HepG2 (cell line): Measurements from ENCODE around the gene MALRD1. TPM values are rescaled to one million over a fixed set of nuclear protein-coding genes. Genes with fewer than 3 reads are reported as not detected.

Source experiments
- ATAC-seq: fragments of 200-7000 bp; cut with Tn5 transposase; 3 replicates; pipeline ENCODE4 v1.9.1; 2020; ENCODE audit warnings: mild to moderate bottlenecking, moderate library complexity
- BruUV-seq: library from RNA; stranded (reverse); fragments of 400-500 nt; replicated peaks from 2 replicates; lab custom pipeline; 2021; lab: Mats Ljungman, UMichigan
- CTCF ChIA-PET: fragments of 300-600 bp; formaldehyde crosslinking; extraction: SDS; loops from one replicate; lab custom pipeline; 2021; ENCODE audit warnings: low total read pairs, inconsistent platforms, low intra/inter-chr PET ratio; lab: Yijun Ruan, JAX
- POLR2A ChIA-PET: fragments of 350-600 bp; sonication (Branson Sonifier 250); formaldehyde crosslinking; loops from one replicate; lab custom pipeline; 2020; ENCODE audit warnings: antibody characterized with exemption, inconsistent platforms; lab: Yijun Ruan, JAX
- DNase-seq: peaks from one replicate; pipeline ENCODE4 v3.0.0-alpha.2; 2015; ENCODE audit warnings: low spot score
- FAIRE-seq: peaks from 3 replicates; lab custom pipeline; 2011; peaks lifted over from hg19 to GRCh38; lab: Jason Lieb, UNC
- H2AFZ ChIP-seq: one replicate; pipeline ENCODE4 v1.6.1; 2011; ENCODE audit warnings: low read length, inconsistent platforms
- H3K27ac ChIP-seq: fragments of 300-600 bp; 3 replicates; pipeline ENCODE4 v1.8.0; 2011; ENCODE audit warnings: mixed run types, mild to moderate bottlenecking, mixed read lengths, low read length, inconsistent platforms; ENCODE audit not compliant: insufficient read depth; ENCODE audit errors: extremely low read length
- H3K27me3 ChIP-seq, 2 experiments: fragments of 200-600 bp in 1 of 2; 2 replicates in 1 of 2; 3 replicates in 1 of 2; pipeline versions ENCODE4 v1.6.0 to v1.8.0; 2011; ENCODE audit warnings: low read length in 2 of 2, mild to moderate bottlenecking in 2 of 2, moderate library complexity in 2 of 2, inconsistent platforms in 1 of 2; ENCODE audit not compliant: insufficient read depth in 2 of 2, control insufficient read depth in 1 of 2
- H3K36me3 ChIP-seq, 2 experiments: fragments of 200-600 bp in 1 of 2; replicated peaks in 1 of 2; 2 replicates in 1 of 2; 3 replicates in 1 of 2; pipeline versions ENCODE4 v1.5.1 to v1.8.0; 2011; ENCODE audit warnings: low read length in 2 of 2, inconsistent platforms in 1 of 2; ENCODE audit not compliant: insufficient read depth in 2 of 2, control insufficient read depth in 1 of 2
- H3K4me1 ChIP-seq: 2 replicates; pipeline ENCODE4 v1.5.1; 2012; ENCODE audit warnings: low read length, inconsistent platforms; ENCODE audit not compliant: insufficient read depth
- H3K4me2 ChIP-seq: 2 replicates; pipeline ENCODE4 v1.6.0; 2011; ENCODE audit warnings: low read depth, low read length, inconsistent platforms
- H3K4me3 ChIP-seq, 3 experiments: fragments of 200-600 bp in 1 of 3; sonication (generic), shearing (Covaris generic) in 1 of 3; replicated peaks in 1 of 3; 2 replicates each; pipeline ENCODE4 v1.5.1; 2011 to 2016; ENCODE audit warnings: low read length in 3 of 3, inconsistent platforms in 2 of 3, low read depth in 2 of 3, mild to moderate bottlenecking in 2 of 3, control low read depth in 1 of 3, mixed read lengths in 1 of 3; ENCODE audit not compliant: insufficient read depth in 1 of 3
- H3K79me2 ChIP-seq: one replicate; pipeline ENCODE4 v1.6.1; 2011; ENCODE audit warnings: low read length, inconsistent platforms; ENCODE audit not compliant: insufficient read depth
- H3K9ac ChIP-seq: 2 replicates; pipeline ENCODE4 v1.6.0; 2011; ENCODE audit warnings: mild to moderate bottlenecking, low read depth, low read length, inconsistent platforms; ENCODE audit not compliant: insufficient read depth
- H3K9me3 ChIP-seq: 2 replicates; pipeline ENCODE4 v1.5.1; 2012; ENCODE audit warnings: mild to moderate bottlenecking, low read length
- H4K20me1 ChIP-seq: 2 replicates; pipeline ENCODE4 v1.6.0; 2011; ENCODE audit warnings: inconsistent platforms, mild to moderate bottlenecking, low read length, moderate library complexity; ENCODE audit not compliant: insufficient read depth
- LCORL ChIP-seq, 2 experiments: fragments of 450-650 bp in 1 of 2; sonication (generic) in 1 of 2; formaldehyde crosslinking in 1 of 2; IDR thresholded peaks; 2 replicates each; pipeline versions ENCODE4 v1.5.0 to v1.6.1; 2017 to 2020; ENCODE audit warnings: antibody characterized with exemption in 1 of 2, missing genetic modification reagents in 1 of 2
- MAFF ChIP-seq: IDR thresholded peaks from 2 replicates; pipeline ENCODE4 v1.6.1; 2011; ENCODE audit warnings: low read depth, low read length, improper control_type of control experiment
- MAFK ChIP-seq, 2 experiments: IDR thresholded peaks in 1 of 2; conservative IDR thresholded peaks in 1 of 2; 2 replicates each; pipeline ENCODE4 v1.6.1; 2011; ENCODE audit warnings: improper control_type of control experiment in 2 of 2, low read length in 2 of 2
- NFAT5 ChIP-seq: sonication (generic); formaldehyde crosslinking; IDR thresholded peaks from 2 replicates; pipeline ENCODE4 v1.4.0; 2020; ENCODE audit warnings: missing genetic modification reagents
- PLSCR1 ChIP-seq: sonication (generic); formaldehyde crosslinking; IDR thresholded peaks from 2 replicates; pipeline ENCODE4 v1.5.0; 2020; ENCODE audit warnings: missing genetic modification reagents, mild to moderate bottlenecking, borderline replicate concordance
- SNRNP70 ChIP-seq: fragments of 200-400 bp; formaldehyde crosslinking; IDR thresholded peaks from 2 replicates; pipeline ENCODE4 v1.6.1; 2017; ENCODE audit warnings: mild to moderate bottlenecking, low read depth, low read length, moderate library complexity
- ZHX2 ChIP-seq, 2 experiments: sonication (generic) in 1 of 2; formaldehyde crosslinking in 1 of 2; IDR thresholded peaks; 2 replicates each; pipeline versions ENCODE4 v1.6.1 to v1.9.0; 2014 to 2022; ENCODE audit warnings: antibody characterized with exemption in 1 of 2, borderline replicate concordance in 1 of 2, inconsistent platforms in 1 of 2, low read depth in 1 of 2, missing genetic modification reagents in 1 of 2
- ZNF354B ChIP-seq: sonication (generic); formaldehyde crosslinking; IDR thresholded peaks from 2 replicates; pipeline ENCODE4 v1.8.0; 2022; ENCODE audit warnings: mild to moderate bottlenecking, missing genetic modification reagents
- ZNF703 ChIP-seq: sonication (generic); formaldehyde crosslinking; IDR thresholded peaks from 2 replicates; pipeline ENCODE4 v1.5.1; 2020; ENCODE audit warnings: missing genetic modification reagents, mild to moderate bottlenecking, moderate library complexity, borderline replicate concordance
- WGBS: methylation state at CpG from one replicate; pipeline ENCODE4 v1.1.6; 2017; ENCODE audit warnings: low lambda C conversion rate; 5-methylcytosine and 5-hydroxymethylcytosine counted together
- in situ Hi-C: cut with HindIII; loops from 2 replicates; pipeline ENCODE4 v1.10.0; 2017; ENCODE audit warnings: low pct_unique_long_range_greater_than_20kb; ENCODE audit not compliant: extremely low pct_ligation_motif_present
- intact Hi-C: fragments of 100-400 bp; cut with micrococcal nuclease; formaldehyde crosslinking; loops from one replicate; pipeline ENCODE4 v1.10.0; 2022; ENCODE audit not compliant: unreplicated experiment
- polyA plus RNA-seq, 8 experiments: library from polyadenylated mRNA; depleted of rRNA in 3 of 8; stranded (reverse) in 7 of 8; unstranded in 1 of 8; fragments of >200 nt; fragmentation: Illumina TruSeq in 4 of 8; extraction: Trizol in 4 of 8; gene quantifications; 2 replicates each; pipeline versions ENCODE4 v1.2.1 to v1.2.3, GENCODE V29; 2011 to 2016; ENCODE audit warnings: low read depth in 4 of 8, missing spikeins in 1 of 8, mixed read lengths in 1 of 8; ENCODE audit not compliant: insufficient read depth in 1 of 8
- total RNA-seq, 5 experiments: library from RNA; depleted of rRNA; stranded (reverse); fragments of >200 nt; fragmentation: Illumina TruSeq; extraction: Trizol; gene quantifications; 2 replicates each; pipeline ENCODE4 v1.2.3, GENCODE V29; 2016; ENCODE audit warnings: low read depth in 1 of 5

The MALRD1 gene
- total and polyA plus RNA-seq, 2 of the 13 experiments (the other 11 are each of a cell fraction or from before 2014, with no cell fraction given), result 5.7 to 15.4 TPM

GRCh38 chr10:19605806-19606205 lies 557.2 kb downstream of the MALRD1 start (continued):
- no peak for TF ChIP-seq NFAT5 (CRISPR knock-in tag)
- no peak for TF ChIP-seq PLSCR1 (CRISPR knock-in tag)
- TF ChIP-seq MAFF, result peak; percentile 86
- no peak for TF ChIP-seq ZNF354B (CRISPR knock-in tag)
- TF ChIP-seq SNRNP70, result no peak
- peak; percentile 83 to 93 for TF ChIP-seq MAFK (conservative IDR thresholded peaks at IDR 0.05 in 1 of 2, IDR thresholded peaks at IDR 0.05 in 1 of 2; ENCODE audit: low read length in 2 of 2)

GRCh38 chr10:19606968-19607367 lies 558.4 kb downstream of the MALRD1 start:
- in situ Hi-C loops, result no loop called here
- 44% methylated on average over 4 of the region's 4 CpGs for whole genome bisulfite sequencing
- TF ChIP-seq ZNF703 (CRISPR knock-in tag), result no peak
- no peak for TF ChIP-seq LCORL (IDR thresholded peaks at IDR 0.05)
- TF ChIP-seq LCORL (CRISPR knock-in tag; IDR thresholded peaks at IDR 0.05), result no peak
- no peak for TF ChIP-seq ZHX2 (IDR thresholded peaks at IDR 0.05; ENCODE audit: low read depth)
- no peak for TF ChIP-seq ZHX2 (CRISPR knock-in tag; IDR thresholded peaks at IDR 0.05; ENCODE audit: borderline replicate concordance)

More at GRCh38 chr10:19606968-19607367, 558.4 kb downstream of the MALRD1 start:
- no peak overlapping the region for H3K4me3 ChIP-seq
- no peak overlapping the region for H3K9ac ChIP-seq
- H3K36me3 ChIP-seq, result 0 out of 5 replicates have a peak, but pooled peaks cover 0 to 3% of the 10 kb centered on the region in 2 experiments
- no TSS peak for BruUV-seq
- no peaks in the 10 kb centered on the region for H3K27me3 ChIP-seq
- POLR2A ChIA-PET, result no interaction called here
- H3K27ac ChIP-seq, result no peak overlapping the region
- H3K4me2 ChIP-seq, result no peak overlapping the region
- ATAC-seq, result no peak
- CTCF ChIA-PET, result no interaction called here
- no peaks in the 10 kb centered on the region for H4K20me1 ChIP-seq
- H3K9me3 ChIP-seq, result peaks cover 8% of the 10 kb centered on the region; the same call in 1 of the 2 replicates
- no peak for DNase-seq
- no peaks in the 10 kb centered on the region for H3K4me1 ChIP-seq
- H2AFZ ChIP-seq, result no peak overlapping the region
- FAIRE-seq, result no peak
- H3K79me2 ChIP-seq, result no peaks in the 10 kb centered on the region
- intact Hi-C loops, result no loop called here
